NCI-H2029 (cell line): ENCODE measurements around the gene HAGHL.
"Not testable (repeated sequence)": the region's sequence is repeated elsewhere in the genome, so short reads cannot be mapped to it uniquely, and the experiment has no call there.

ENCODE experiments used
- DNase-seq: peaks from one replicate; lab custom pipeline; 2025; lab: John Stamatoyannopoulos, UW

HAGHL gene

GRCh38 chr16:708019-708418 is 18.9 kb upstream of the HAGHL start:
- no peak for DNase-seq

GRCh38 chr16:708959-709358 is 17.9 kb upstream of the HAGHL start:
- DNase-seq = no peak

- DNase-seq = peak; percentile 51
Measured at GRCh38 chr16:709566-710499, 17.1 kb upstream of the HAGHL start.

GRCh38 chr16:710500-711075 is 16.3 kb upstream of the HAGHL start:
- no peak for DNase-seq

GRCh38 chr16:711084-711483 is 15.8 kb upstream of the HAGHL start:
- no peak for DNase-seq

GRCh38 chr16:711548-712320 is 15.2 kb upstream of the HAGHL start:
- DNase-seq = peak; percentile 44

- not testable (repeated sequence) for DNase-seq
Measured at GRCh38 chr16:712740-713250, 14.1 kb upstream of the HAGHL start.

GRCh38 chr16:714079-714478 is 12.8 kb upstream of the HAGHL start:
- no peak for DNase-seq

- DNase-seq = peak; percentile 68
Measured at GRCh38 chr16:714558-715476, 12.1 kb upstream of the HAGHL start, which contains the start of gene METRN. Gene METRN, plus strand, starts transcription at chr16:715118. Its CDS starts 172 bp downstream, at chr16:715290.

GRCh38 chr16:715477-716199 is 11.3 kb upstream of the HAGHL start:
- no peak for DNase-seq

GRCh38 chr16:716200-716568 is 10.7 kb upstream of the HAGHL start:
- DNase-seq = no peak

GRCh38 chr16:716768-717325 is 10.1 kb upstream of the HAGHL start:
- no peak for DNase-seq

- no peak for DNase-seq
Measured at GRCh38 chr16:717450-718245, 9.3 kb upstream of the HAGHL start.

GRCh38 chr16:718389-718788 is 8.5 kb upstream of the HAGHL start:
- DNase-seq = no peak

- no peak for DNase-seq
Measured at GRCh38 chr16:718922-719321, 8.0 kb upstream of the HAGHL start.

- no peak for DNase-seq
Measured at GRCh38 chr16:719815-720446, 7.0 kb upstream of the HAGHL start.

- peak; percentile 29 for DNase-seq
Measured at GRCh38 chr16:720447-720989, 6.4 kb upstream of the HAGHL start.

GRCh38 chr16:720990-721764 is 5.7 kb upstream of the HAGHL start, which contains the start of gene ANTKMT:
Gene ANTKMT, plus strand, starts transcription at chr16:721146. Its CDS starts 129 bp downstream, at chr16:721275.
- DNase-seq = peak; percentile 78
